Astrocyte of the spinal cord (primary cell): ENCODE results near the gene SLC7A6.

Experiments used
- DNase-seq: peaks from one replicate; pipeline ENCODE4 v3.0.0; 2011; ENCODE audit warnings: low read depth, low spot score
- H3K4me3 ChIP-seq: 2 replicates; pipeline ENCODE4 v1.5.1; 2011; ENCODE audit warnings: low read depth, mild to moderate bottlenecking, low read length, moderate library complexity
- in situ Hi-C: cut with HindIII; loops from 2 replicates; pipeline ENCODE4 v1.10.0; 2017; ENCODE audit warnings: low sequenced_read_pairs
- TF ChIP-seq, protein P1 (sequence below): IDR thresholded peaks from 2 replicates; pipeline ENCODE4 v1.5.1; 2012; ENCODE audit warnings: low read depth, mild to moderate bottlenecking, low read length, inconsistent platforms

Gene SLC7A6

DNA sequence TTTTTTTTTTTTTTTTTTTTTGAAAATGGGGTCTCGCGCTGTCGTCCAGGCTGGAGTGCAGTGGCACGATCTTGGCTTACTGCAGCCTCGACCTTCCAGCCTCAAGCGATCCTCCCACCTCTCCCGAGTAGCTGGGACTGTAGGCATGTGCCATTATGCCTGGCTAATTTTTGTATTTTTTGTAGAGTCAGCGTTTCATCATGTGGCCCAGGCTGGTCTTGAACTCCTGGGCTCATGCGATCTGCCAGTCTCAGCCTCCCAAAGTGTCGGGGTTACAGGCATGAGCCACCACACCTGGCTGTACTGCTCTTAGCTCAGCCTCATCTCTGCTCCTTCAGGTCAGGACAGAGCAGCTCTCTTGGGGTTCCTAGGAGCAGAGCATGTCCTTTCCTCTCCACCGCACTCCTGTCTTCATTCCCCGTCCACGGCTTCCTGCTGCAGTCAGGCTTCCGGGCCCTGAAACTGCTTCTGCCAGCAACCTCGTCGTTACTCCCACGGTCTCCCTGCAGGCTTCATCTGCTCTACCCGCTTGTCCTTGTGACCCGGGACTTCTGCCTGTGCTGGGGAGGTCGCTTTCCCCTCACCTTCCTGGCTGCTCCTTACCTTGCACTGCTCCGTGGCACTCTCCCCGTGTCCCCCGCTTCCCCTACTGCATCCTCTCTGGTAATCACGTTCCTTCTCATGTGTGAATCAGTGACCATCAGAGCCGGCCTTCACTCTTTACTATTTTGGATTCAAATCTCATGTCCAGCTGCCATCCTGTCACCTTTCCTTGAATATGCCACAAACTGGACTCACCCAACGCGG is 84.5 kb downstream of the SLC7A6 start:
- in situ Hi-C loops: no loop called here
- H3K4me3 ChIP-seq: no peak overlapping the region
- DNase-seq: no peak
- TF ChIP-seq, protein P1, sequence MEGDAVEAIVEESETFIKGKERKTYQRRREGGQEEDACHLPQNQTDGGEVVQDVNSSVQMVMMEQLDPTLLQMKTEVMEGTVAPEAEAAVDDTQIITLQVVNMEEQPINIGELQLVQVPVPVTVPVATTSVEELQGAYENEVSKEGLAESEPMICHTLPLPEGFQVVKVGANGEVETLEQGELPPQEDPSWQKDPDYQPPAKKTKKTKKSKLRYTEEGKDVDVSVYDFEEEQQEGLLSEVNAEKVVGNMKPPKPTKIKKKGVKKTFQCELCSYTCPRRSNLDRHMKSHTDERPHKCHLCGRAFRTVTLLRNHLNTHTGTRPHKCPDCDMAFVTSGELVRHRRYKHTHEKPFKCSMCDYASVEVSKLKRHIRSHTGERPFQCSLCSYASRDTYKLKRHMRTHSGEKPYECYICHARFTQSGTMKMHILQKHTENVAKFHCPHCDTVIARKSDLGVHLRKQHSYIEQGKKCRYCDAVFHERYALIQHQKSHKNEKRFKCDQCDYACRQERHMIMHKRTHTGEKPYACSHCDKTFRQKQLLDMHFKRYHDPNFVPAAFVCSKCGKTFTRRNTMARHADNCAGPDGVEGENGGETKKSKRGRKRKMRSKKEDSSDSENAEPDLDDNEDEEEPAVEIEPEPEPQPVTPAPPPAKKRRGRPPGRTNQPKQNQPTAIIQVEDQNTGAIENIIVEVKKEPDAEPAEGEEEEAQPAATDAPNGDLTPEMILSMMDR: no peak

DNA sequence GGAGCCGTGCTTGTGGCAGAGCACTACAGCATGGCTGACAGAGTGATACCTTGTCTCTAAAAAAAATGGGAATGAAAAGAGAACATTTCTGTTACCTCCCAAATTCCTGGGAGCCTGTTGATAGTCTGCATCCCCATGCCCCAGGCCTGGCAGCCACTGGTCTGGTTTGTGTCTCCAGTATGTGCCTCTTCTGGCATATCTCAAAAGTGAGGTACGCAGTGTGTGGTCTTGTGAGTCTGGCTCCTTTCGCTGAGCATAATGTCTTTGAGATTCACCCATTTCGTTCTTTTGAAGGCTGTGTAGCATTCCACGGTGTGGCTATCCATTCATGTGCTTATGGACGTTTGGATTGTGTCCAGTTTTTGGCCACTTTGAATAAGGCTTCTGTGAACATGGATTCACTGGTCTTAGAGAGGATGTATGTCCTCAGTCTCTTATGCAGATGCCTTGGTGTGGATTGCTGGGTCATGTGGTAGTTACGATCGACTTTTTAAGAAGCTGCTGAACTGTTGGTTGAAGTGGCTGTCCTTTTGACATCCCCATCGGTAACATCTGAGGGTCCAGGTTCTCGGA is 85.6 kb downstream of the SLC7A6 start:
- TF ChIP-seq, protein P1: no peak
- in situ Hi-C loops: no loop called here
- H3K4me3 ChIP-seq: no peak overlapping the region
- DNase-seq: no peak

DNA sequence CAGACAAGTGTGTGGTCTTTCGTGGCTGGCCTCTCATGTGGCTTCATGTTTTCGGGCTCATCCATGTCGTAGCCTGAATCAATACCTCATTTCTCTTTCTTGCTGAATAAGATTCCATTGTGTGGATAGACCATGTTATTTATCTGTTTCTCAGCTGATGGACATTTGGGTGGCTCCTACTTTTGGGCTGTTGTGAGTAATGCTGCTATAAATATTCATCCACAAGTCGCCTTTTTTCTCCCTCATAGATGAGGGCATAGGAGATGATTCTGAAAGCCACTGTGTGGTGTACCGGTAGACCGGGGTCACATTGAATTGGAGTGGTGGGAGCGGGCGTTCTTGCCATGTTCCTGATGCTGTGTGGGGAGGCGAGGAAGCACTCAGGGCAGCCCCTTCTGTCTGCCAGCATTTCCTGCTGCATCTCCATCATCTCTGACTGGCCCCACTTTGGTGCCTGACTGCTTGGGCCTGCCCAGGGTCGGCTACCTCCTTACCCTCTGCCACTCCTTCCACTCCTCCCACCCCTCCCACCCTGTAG is 86.6 kb downstream of the SLC7A6 start:
- no peak for DNase-seq
- TF ChIP-seq, protein P1: no peak
- in situ Hi-C loops: no loop called here
- no peak overlapping the region for H3K4me3 ChIP-seq
